KOPT-K1 (cell line): Measurements from ENCODE around the gene NRN1.
"Not testable (repeated sequence)": the region's sequence is repeated elsewhere in the genome, so short reads cannot be mapped to it uniquely, and the experiment has no call there.

Source experiments
- H3K27ac ChIP-seq: fragments of 200-600 bp; sonication (generic); 2 replicates; pipeline ENCODE4 v1.5.1; 2016; ENCODE audit warnings: antibody characterized with exemption, mild to moderate bottlenecking, low read depth, low read length; ENCODE audit not compliant: poor library complexity, severe bottlenecking
- H3K36me3 ChIP-seq: fragments of 200-600 bp; sonication (generic); 2 replicates; pipeline ENCODE4 v1.5.1; 2017; ENCODE audit warnings: antibody characterized with exemption, mild to moderate bottlenecking, low read length, moderate library complexity; ENCODE audit not compliant: insufficient read depth
- H3K9me3 ChIP-seq: fragments of 200-600 bp; sonication (generic); 2 replicates; pipeline ENCODE4 v1.5.1; 2017; ENCODE audit warnings: antibody characterized with exemption, low read length, mild to moderate bottlenecking; ENCODE audit not compliant: insufficient read depth, poor library complexity, severe bottlenecking

NRN1 gene, protein sequence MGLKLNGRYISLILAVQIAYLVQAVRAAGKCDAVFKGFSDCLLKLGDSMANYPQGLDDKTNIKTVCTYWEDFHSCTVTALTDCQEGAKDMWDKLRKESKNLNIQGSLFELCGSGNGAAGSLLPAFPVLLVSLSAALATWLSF

DNA sequence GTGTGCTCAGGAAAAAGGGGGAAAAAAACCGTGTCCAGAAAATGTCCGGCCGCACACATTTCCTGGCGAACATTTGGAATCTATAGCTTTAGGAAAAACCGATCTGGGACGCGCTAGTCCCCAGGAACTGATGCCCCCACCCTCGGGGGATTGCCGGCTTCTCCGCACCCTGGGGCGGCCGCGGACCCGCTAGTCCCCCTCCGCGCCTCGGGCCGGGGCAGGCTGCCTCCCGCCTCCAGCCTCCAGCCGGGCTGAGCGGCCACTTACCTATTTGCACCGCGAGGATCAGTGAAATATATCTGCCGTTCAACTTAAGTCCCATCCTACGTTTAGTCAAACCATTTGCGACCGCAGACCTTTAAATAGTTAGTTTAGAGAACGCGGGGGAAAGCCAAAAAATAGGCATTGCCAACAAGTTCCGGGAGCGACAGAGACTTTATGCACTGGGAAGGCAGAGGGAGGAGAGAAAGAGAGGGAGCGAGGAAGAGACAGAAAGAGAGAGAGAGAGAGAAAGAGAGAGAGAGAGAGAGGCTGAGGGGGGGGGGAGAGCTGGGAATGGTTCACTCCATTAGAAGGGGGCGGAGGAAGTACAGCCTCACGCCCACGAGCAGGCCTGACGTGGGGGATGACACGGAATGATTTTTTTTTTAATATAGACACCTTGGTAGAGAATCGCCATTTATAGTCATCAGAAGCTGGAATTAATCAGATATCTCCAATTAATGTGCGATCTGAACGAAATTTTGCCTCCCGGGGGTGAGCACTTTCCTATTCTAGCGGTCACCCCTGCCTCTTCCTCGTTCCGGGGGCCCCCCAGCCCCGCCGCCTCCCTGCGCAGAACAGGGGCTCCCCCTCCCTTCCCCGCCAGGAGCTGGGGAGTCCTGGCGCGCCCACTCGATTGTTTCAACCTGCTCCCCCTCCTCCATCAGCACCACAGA, at the start of gene NRN1:
Gene NRN1, minus strand, starts transcription at position 498 of the 938 bp plus-strand sequence. Its CDS starts 176 bp downstream, at position 322.
- peak within 1 kb of the TSS; percentile 92 for H3K27ac ChIP-seq
- no peaks in the 10 kb centered on the region for H3K9me3 ChIP-seq
- H3K36me3 ChIP-seq, result peaks cover 12% of the 10 kb centered on the region

DNA sequence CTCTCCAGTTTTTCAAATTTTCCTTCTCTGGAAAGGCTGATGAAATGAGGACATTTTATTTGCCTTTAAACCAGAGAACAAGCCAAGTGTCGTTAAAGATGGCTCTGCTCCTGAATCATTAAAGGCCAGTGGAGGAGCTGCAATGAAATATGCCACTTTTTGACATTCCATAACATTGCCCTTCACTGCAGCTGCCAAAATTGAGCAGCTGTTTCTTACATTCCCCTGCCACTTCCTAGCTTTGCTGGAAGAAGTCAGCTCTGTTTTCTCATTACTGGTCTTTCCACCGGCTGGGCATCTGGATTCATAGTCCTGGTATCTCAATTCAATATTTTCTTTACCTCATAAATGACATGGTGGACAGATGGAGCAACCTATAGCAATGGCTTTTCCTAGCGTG, 45.5 kb upstream of the NRN1 start:
- Histone ChIP-seq H3K9me3 (no peaks in the 10 kb centered on the region), H3K27ac (no peak overlapping the region), H3K36me3 (no peaks in the 10 kb centered on the region)

DNA sequence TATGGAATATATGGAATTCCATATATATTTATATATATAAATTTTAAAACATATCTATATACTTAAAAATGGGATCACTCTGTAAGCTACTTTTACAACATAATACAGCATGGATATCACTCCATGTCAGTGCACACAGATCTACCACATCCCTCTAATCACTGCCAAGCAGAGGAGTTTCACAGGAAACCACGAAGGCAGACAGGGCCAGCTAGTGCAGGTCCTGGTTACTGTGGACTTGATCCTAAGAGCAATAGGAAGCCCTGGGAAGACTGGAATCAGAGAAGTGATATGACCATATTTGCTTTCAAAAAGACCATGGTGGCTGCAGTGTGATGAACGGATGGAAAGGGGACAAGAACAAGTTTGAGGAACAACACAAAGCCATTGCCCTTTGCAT, 40.0 kb upstream of the NRN1 start:
- Histone ChIP-seq H3K27ac (no peak overlapping the region), H3K36me3 (no peaks in the 10 kb centered on the region), H3K9me3 (no peaks in the 10 kb centered on the region)

DNA sequence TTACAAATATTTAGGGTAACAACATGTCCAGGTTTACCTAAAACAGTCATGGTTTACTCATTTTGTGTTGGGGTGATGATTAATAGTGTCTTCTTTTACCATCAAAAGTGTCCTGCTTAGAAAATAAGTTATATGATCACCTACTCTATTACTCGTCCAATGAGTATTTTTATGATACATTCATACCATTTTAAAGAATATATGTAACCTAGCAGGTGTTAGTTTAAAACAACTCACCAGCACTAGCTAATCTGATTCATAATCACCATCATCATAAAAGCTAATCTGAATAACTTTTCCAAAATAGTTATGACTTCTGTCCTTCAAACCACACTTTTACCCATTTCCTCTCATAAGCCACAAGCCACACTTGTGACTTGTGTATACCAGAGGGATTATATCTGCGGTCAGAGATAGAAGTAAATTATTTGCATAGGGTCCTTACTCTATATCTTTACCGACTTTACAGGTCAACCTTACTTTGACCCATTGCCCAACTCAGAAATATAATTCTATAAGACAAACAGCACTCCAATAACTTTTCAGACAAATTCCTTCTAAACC, 33.3 kb upstream of the NRN1 start:
- no peaks in the 10 kb centered on the region for H3K36me3 ChIP-seq
- H3K27ac ChIP-seq, result no peak overlapping the region
- no peaks in the 10 kb centered on the region for H3K9me3 ChIP-seq

DNA sequence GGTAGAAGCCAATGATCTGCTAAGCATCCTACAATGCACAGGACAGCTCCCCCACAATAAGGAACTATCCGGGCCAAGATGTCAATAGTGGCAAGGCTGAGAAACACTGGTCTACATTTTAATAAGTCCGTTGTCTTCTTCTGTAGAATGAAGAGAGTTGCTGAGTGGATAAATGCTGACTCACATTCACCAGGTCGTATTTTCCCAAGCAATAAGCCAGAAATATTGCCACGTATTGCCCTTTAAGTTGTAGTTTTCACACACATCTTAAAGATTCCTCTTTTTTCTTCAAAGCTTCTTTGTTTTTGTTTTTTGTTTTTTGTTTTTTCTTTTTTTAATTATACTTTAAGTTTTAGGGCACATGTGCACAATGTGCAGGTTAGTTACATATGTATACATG, 30.5 kb upstream of the NRN1 start:
- H3K27ac ChIP-seq, result no peak overlapping the region
- no peaks in the 10 kb centered on the region for H3K9me3 ChIP-seq
- no peaks in the 10 kb centered on the region for H3K36me3 ChIP-seq

DNA sequence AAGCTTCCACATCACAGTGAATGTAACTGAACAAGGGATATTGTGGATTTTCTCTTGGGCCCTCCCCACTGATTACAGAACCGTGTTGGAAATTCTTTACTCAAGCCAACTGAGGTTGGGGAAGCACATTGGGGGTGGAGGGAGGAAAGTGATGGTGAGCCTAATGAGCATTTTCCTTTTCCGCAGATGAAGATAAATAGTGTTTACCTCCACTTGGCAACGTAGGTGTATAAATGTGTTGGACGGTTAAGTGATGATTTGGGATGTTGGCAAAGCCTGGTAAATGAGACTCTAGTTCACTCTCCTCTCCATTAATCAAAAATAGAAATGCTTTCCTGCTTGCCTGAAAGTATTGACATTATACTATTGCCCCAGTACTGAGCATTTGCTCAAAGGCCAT, 27.1 kb upstream of the NRN1 start:
- Histone ChIP-seq H3K9me3 (no peaks in the 10 kb centered on the region), H3K27ac (no peak overlapping the region)

DNA sequence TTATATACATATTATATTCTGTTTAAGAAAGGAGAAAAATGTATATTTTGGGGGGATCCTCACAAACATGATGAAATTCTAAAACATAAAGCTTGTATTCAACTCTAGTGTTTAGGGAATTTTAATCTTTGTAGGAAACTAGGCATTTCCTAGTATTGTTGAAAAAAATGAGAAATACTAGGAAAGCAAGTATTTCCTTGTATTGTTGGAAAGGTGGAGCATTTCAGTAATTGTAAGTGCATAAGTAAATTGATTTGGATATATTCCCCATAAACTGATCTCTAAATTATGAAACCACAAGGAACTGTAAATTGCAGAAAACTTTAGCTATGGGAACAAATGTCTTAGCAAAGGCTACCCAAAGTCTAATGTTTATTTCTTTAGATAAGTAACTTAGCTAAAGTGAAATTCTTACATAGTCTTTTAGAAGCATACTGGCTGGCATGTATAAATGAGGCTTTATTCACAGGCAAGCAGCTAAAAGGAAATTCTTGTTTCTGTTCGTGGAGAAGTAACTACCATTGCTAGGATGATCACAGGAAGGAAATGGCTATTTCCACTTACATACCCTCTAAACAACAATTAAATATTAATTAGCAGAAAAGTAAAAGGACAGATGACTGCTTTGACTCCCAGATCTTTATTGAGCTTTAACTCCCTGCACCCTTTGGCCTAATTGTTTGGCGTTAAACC, 19.9 kb upstream of the NRN1 start:
- Histone ChIP-seq H3K27ac (no peak overlapping the region), H3K9me3 (no peaks in the 10 kb centered on the region), H3K36me3 (no peaks in the 10 kb centered on the region)

More for the DNA sequence above, 27.1 kb upstream of the NRN1 start:
- no peaks in the 10 kb centered on the region for H3K36me3 ChIP-seq

DNA sequence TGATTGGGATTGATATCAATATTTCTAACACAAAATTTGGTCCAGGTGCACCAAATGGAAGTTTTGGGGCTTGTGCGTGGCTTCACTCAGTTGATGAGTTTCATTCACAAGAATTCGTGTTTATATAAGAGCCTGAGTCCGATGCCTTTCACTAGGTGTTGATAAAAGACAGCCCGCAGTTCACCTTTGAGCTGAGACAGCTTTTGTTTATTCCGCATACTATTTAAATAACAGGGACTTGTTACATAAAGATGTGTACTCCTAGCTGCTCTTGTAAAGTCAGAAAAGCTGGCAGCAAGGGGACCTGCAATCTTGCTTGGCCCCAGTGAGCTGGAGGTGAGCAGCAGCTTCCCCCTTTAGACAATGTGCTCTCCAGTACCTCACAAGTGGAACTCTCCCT, 19.0 kb upstream of the NRN1 start:
- no peaks in the 10 kb centered on the region for H3K36me3 ChIP-seq
- no peak overlapping the region for H3K27ac ChIP-seq
- H3K9me3 ChIP-seq, result no peaks in the 10 kb centered on the region

DNA sequence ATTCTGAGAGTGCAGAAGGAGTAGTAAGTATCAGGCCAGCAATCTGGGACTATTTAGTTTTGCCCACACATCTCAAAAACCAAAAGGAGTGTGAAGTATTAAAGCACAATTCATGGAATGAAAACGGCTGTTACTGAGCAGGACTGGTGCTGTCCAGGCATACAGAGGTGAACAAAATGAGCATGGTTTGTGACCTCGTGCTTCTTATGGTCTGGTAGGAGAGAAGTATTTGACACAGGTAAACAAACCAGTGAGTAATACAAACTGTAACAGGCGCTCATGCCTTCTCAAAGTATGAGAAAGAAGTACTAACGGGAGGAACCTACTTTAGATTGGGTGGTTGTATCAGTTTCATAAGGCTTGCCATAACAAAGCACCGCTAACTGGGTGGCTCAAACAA, 17.5 kb upstream of the NRN1 start:
- no peaks in the 10 kb centered on the region for H3K9me3 ChIP-seq
- H3K36me3 ChIP-seq, result no peaks in the 10 kb centered on the region
- no peak overlapping the region for H3K27ac ChIP-seq

DNA sequence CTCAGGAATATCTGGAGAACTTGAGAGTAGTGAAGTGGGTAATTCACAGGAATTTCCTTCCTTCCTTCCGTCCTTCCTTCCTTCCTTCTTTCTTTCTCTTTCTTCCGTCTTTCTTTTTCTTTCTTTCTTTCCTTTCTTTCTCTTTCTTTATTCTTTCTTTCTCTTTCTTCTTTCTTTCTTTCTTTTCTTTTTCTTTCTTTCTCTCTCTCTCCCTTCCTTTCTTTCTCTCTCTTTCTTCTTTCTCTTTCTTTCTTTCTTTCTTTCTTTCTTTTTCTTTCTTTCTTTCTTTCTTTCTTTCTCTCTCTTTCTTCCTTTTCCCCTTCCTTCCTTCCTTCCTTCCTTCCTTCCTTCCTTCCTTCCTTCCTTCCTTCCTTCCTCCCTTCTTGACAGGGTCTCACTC, 16.1 kb upstream of the NRN1 start:
- not testable (repeated sequence) for H3K27ac ChIP-seq, H3K36me3 ChIP-seq, H3K9me3 ChIP-seq

DNA sequence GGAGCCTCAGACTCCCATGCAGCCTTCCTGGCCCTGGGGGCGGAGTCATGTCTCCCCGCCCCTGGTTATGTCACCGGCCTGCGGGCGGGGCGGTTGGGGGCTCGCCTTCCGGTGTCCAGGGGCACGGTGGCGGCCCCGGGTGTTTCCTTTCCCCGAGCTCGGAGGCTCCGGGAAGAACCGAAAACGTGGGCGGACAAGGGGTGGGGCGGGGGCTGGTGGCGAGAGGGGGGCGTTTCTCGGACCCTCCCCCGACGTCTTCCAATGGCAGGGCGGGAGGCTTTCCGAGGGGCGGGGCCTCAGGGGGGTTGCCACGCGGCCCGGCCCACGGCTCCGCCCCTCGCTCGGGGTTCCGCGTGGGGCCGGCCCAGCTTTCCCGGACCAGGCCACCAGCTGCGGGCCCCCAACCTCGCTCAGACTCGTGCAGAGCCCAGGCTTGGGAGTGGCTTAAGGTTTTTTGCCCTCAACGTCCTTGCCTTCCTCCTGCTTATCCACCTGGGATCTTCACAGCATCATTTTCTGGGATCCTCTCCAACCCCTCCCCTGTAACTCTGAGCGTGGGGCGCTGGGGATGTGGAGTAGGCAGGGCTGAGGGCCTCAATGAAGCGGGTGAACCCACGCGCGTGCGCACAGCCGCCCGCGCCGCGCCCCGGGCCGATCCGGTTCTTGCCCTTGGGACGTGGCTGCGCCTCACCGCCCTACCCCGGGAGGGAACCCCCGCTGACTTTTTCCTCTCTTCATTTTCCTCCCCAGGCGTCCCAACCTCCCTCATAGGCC, 2.1 kb upstream of the NRN1 start:
- Histone ChIP-seq H3K36me3 (no peaks in the 10 kb centered on the region), H3K9me3 (no peaks in the 10 kb centered on the region), H3K27ac (peak overlapping the region; percentile 92)

DNA sequence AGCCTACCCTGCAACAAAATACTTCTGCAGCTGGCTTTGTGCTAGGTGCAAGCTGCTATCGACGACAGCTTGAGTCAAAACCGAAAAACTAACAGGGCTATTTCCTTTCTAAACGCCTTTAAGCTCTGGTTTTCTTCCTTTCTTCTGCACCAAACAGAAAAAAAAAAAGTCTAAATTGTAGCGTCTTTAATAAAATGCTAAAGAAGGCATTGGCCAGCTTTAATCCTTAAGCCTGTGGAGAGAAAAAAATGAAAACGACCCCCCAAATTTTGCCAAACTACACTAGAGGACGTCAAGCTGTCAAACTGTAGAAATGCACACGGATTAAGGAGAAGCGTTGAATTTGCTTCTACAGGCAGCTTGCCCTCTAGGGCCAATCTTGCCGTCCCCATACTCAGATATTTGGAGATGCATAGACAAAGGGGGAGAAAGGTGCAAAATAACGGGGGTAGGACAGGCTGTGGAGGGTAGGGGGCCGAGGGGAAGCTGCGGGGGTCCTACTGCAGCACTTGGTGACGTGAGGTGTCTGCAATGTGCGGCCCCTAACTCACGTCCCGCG, 1.4 kb upstream of the NRN1 start:
- peak overlapping the region; percentile 92 for H3K27ac ChIP-seq
- H3K36me3 ChIP-seq, result no peaks in the 10 kb centered on the region
- no peaks in the 10 kb centered on the region for H3K9me3 ChIP-seq

DNA sequence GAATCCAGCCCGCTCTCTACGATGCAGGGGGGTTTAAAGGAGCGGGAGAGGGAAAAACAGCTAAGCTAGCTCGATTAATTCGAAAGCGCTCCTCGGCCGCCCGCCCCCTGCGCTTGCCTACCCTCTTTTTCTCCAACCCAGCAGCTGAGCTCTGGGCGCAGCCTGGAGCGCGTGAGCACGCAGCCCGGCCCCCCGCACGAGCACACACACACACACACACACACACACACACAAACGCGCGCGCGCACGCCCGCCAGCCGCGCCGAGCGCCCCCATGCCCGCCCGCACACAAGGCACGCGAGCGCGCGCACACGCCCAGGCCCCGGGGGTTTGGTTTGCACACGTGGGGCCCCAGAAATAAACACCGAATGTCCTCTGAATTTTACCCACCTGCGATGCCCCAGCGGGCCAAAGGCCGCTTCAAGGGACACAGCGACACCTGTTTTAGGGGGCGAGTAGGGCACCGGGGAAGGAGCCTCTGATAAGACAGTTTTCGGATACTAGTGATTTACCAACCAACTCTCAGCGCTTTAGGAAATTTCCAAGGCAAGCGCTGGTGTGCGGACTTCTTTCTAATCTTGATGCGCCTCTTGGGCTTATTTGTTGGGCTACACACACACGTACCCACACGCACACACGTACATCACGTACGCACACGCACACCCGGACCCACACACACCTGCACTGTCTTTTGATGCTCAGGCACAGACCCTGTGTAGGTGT, 802 bp upstream of the NRN1 start:
- H3K27ac ChIP-seq, result peak overlapping the region; percentile 92
- H3K36me3 ChIP-seq, result peaks cover 4% of the 10 kb centered on the region
- no peaks in the 10 kb centered on the region for H3K9me3 ChIP-seq

DNA sequence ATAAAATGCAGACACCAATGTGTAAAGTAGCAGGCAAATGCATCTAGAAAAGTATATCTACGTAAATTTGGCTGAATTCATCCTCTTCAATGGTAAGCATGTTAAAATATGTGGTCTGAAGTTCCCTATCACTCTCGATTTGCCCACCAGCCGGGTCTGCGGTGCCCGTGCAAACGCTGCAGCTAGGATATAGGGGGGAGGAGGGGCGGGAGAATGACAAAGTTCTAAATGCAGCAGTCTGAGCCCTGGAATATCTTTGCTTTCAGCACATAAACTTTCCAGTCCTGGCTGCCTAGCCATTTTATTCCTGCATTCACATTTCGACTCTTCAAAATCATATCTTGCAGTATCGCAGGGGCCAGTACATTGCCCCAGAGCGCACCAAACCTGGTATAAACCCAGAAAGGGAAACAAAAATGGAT, 708 bp downstream of the NRN1 start:
- H3K27ac ChIP-seq, result peak overlapping the region; percentile 92
- H3K36me3 ChIP-seq, result peaks cover 19% of the 10 kb centered on the region
- H3K9me3 ChIP-seq, result no peaks in the 10 kb centered on the region
